GM19397 (cell line): ENCODE data around the gene SPATA6.
"Not testable (repeated sequence)": the region's sequence is repeated elsewhere in the genome, so short reads cannot be mapped to it uniquely, and the experiment has no call there.

Experiments
- ATAC-seq: cut with Tn5 transposase; IDR thresholded peaks from one replicate; pipeline ENCODE4 v1.9.1; 2021; ENCODE audit warnings: mild to moderate bottlenecking, moderate library complexity; ENCODE audit not compliant: unreplicated experiment

Gene SPATA6

DNA sequence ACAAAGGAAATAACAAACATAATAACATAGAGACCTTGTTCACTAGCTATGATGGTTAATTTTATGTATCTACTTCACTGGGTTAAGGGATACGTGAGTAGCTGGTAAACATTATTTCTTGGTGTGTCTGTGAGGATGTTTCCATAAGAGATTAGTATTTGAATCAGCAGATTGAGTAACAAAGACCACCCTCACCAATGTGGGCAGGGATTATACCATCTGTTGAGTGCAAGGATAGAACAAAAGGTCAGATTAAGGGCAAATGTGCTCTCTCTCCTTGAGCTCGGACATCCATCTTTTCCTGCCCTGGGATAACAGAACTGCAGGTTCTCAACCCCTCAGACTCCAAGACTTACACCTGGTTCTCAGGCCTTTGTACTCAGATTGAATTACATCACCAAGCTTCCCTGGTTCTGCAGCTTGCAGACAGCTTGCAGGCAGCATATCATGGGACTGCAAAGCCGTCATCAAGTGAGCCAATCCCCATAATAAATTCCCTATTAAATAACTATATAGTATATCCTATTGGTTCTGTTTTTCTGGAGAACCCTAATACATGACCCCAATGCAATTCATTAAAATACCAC, 9.2 kb downstream of the SPATA6 start:
- ATAC-seq, result no peak

DNA sequence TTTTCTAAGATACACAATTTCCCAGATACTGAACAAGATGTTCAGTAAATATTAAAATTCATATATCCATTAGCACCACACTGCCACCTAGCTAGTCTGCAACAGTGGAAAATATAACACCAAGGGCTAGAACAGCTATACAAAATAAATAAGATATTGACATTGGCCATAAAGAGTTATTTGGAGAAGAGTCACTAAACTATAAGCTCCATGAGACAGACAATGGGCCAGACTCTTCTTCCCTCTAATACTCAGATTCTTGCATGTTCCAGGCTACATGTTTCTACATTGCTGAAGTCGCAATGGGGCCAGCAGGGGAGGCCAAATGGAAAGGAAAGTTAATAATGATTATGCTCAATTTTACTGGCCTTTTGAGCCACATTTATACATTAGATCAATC, 21.5 kb downstream of the SPATA6 start:
- no peak for ATAC-seq

DNA sequence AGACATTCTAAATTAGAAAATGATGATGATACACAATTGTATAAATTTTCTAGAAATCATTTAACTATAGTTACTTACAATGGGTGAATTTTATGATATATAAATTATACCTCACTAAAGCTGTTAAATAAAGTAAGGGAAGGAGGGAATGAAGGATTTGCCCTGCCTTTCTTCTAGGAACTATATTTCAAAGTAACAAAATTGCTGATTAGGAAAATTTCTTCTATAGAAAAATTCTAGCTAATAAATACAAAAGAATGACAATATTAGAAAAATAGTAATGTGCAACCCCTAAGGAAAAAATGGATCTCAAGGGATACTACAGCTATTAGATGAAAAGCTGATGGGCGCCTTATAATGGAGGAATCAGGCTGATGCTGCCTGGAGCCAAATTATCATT, 23.1 kb downstream of the SPATA6 start:
- no peak for ATAC-seq

DNA sequence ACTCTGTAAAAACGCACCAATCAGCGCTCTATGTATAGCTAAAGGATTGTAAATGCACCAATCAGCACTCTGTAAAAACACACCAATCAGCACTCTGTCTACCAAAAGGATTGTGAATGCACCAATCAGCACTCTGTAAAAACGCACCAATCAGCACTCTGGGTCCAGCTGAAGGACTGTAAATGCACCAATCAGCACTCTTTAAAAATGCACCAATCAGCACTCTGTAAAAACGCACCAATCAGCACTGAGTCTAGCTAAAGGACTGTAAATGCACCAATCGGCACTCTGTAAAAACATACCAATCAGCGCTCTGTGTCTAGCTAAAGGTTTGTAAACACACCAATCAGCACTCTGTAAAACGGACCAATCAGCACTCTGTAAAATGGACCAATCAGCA, 27.8 kb downstream of the SPATA6 start:
- ATAC-seq, result not testable (repeated sequence)

DNA sequence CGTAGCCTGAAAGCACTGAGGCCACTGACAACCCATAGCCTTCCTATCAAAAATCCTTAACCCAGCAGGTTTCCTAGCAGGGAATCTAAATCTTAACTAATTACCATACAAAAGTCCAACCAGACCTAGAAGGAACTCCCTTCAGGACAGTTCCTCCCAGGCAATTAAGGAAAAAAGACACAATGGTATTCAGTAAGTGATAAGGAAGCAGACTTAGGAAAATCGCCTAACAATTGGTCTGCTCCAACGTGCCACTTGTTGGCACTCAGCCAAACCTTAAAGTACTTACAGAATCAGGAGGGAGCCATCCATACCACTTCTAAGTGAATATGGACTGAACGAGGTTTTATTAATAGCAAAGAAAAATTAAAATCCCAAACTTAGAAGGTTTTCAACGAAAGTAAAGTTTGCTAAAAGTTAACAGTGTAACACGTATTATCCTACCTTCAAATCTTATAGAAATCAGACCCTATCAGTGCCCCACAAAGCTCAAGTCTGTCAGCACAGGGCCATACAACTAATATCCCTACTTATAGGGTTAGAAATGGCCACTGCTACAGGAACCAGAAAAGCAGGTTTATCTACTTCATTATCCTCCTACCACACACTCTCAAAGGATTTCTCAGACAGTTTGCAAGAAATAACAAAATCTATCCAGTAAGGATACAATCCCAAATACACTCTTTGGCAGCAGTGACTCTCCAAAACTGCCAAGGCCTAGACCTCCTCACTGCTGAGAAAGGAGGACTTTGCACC, 29.0 kb downstream of the SPATA6 start:
- no peak for ATAC-seq

DNA sequence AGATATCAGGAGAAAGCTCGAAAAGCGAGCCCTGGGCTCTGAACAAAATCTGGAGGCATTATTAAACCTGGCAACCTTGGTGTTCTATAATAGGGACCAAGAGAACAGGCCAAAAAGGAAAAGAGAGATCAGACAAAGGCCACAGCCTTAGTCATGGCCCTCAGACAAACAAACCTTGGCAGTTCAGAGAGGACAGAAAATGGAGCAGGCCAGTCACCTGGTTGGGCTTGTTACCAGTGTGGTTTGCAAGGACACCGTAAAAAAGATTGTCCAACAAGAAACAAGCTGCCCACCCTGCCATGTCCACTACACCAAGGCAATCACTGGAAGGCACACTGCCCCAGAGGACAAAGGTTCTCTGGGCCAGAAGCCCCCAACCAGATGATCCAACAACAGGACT, 31.2 kb downstream of the SPATA6 start:
- not testable (repeated sequence) for ATAC-seq

DNA sequence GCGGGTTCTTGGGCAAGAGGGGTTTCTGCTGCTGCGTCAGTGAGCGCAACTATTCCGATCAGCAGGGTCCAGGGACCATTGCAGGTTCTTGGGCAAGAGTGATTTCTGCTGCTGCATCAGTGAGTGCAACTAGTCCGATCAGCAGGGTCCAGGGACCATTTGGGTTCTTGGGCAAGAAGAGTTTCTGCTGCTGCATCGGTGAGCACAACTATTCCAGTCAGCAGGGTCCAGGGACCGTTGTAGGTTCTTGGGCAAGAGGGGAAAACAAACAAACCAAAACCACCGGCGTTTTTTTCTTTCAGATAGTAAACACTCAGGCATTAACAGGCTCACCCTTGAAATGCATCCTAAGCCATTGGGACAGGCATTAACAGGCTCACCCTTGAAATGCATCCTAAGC, 32.6 kb downstream of the SPATA6 start:
- ATAC-seq, result no peak

DNA sequence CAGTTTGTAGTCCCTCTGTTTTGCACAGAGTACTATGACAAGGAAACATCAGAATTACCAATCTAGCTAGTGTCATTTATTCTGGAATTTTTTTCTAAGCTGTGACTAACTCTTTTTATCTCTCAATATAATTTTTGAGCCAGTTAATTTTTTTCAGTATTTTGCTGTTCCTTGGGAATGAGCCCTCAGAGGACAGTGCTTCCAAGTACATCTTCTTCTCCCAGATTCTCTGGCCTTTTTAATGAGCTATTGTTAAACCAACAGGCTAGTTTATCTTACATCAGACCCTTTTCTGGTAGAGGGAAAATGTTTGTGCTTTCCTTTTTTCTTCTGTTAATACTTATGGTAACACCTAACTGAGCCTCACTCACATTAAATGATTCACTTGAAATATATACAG, 34.6 kb downstream of the SPATA6 start:
- ATAC-seq, result not testable (repeated sequence)

DNA sequence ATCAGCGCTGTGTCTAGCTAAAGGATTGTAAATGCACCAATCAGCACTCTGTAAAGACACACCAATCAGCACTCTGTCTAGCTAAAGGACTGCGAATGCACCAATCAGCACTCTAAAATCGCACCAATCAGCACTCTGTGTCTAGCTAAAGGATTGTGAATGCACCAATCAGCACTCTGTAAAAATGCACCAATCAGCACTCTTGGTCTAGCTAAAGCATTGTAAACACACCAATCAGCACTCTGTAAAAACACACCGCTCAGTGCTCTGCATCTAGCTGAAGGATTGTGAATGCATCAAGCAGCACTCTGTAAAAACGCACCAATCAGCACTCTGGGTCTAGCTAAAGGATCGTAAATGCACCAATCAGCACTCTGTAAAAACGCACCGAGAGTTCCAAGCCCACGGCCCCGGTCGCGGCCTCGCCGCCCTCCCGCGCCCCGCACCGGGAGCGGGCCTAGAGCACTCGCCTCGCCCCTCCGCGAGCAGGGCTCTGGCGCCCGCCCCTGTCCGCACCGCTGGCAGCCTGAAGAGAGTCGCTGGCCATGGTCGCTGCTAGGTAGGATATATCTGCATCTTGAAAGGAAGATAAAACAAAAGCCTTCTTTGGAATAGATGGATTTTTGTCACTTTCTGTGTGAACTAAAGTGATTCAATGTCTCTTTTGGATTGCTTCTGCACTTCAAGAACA, 36.5 kb downstream of the SPATA6 start:
- not testable (repeated sequence) for ATAC-seq

DNA sequence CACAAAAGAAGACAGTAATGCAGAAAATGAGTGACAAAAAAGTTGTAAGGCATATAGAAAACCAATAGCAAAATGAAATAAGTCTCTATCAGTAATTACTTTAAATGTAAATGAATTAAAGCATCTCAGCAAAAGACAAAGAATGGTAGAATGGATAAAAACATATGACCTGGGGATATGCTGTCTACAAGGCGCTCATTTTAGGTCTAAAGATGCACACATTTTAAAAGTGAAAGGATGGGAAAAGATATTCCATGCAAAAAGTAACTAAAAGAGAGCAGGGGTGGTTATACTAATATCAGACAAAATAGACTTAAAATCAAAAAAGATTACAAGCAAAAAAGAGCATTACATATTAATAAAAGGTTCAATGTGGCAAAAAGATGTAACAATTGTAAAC, 41.2 kb downstream of the SPATA6 start:
- ATAC-seq, result no peak

DNA sequence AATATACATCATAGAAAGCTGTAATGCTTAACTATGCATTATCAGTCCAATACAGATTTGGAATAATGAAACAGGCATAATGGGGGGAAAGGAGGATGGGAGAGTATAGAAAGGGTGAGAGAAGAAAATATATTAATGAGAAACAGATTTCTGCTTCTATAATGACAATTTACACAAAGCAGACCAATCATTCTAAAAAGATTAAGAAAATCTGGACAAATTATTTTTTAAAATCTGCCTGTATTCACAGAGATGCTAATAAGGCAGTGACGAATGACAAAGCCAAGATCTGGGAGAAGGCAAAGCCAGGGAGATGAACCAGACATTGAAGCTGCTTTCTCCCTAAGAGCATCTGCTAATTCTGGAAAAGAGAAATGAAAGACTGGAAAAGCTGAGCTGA, 50.0 kb downstream of the SPATA6 start:
- no peak for ATAC-seq

DNA sequence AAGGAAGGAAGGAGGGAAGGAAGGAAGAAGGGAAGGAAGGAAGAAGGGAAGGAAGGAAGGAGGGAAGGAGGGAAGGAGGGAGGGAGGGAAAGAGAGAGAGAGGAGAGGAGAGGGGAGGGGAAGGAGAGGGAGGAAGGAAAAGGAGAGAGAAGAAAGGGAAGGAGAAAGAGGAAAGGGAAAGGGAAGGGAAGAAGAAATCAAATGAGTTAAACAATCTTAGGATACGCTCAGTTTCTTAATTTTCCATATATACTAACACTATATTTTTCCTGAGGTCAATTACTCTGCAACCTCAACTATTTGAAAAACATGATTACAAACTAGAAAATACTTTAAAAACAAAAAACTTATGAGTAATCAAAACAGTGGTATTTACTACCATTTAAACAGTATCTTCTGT, 53.3 kb downstream of the SPATA6 start:
- ATAC-seq, result no peak

DNA sequence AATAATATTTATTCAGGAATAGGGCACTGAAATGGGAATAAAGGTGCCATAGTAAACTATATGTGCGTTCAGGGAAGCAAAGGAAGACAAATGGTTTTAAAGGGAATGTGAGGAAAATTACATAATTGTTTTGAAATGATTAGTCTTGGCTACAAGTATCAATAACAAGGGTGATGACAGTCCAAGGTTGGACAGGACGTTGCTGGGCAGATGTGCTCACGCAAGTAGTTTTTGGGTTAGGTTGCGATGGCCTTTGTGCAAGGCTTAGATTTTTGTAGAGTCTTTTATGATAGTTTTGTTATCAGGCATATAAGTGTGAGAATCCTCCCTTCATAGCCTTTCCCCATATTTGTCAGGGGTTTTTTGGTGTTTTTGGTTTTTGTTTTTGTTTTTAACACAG, 57.0 kb downstream of the SPATA6 start:
- ATAC-seq, result no peak

DNA sequence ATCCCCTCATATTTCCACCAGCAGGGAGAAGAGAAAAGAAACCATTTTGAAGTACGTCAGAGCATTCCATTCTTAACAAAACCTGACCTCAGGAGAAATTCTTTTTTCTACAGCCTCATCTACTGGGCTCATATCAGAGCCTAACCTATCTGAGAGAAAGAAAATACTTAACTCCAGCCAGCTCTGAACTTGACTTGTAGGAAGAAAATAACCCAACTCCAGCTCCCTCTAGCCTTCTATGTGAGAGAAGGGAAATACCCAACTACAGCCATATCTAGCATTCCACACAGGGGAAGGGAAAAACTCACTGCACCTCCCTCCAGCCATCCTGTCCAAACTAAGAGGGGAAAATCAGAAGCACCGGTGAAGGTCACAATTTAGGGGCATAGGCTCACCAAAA, 57.7 kb downstream of the SPATA6 start:
- ATAC-seq, result no peak

DNA sequence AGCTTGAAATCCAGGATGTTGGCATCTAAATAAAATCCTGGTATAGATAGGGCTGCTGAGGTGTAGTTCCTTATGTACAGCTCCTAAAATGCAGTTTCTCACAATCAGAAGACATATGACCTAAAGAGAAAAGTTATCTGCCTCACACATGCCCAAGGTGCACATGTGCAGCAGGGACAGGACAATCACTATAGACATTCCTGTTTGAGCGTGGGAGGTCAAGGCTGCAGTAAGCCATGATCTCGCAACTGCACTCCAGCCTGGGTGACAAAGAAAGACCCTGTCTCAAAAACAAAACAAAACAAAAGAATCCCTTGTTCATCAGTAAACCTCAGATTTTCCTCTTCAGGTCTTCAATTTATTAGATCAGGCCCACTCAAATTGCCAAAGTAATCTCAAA, 66.1 kb downstream of the SPATA6 start:
- ATAC-seq, result no peak

DNA sequence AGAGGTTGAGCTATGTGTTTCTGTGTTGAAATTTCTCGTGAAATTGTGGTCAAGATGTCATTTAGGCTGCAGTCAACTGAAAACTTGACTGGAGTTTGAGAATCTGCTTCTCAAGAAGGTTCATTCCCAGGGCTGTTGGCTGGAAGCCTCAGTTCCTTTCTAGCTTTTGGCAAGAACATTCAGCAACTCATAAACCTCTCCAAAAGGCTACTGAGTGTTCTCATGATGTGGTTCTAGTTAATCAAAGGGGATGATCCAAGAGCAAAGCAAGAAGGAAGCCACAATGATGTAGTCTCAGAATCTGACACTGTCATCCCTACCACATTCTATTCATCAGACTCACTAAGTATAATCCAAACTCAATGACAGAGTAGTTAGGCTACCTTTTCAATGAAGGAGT, 66.6 kb downstream of the SPATA6 start:
- no peak for ATAC-seq

DNA sequence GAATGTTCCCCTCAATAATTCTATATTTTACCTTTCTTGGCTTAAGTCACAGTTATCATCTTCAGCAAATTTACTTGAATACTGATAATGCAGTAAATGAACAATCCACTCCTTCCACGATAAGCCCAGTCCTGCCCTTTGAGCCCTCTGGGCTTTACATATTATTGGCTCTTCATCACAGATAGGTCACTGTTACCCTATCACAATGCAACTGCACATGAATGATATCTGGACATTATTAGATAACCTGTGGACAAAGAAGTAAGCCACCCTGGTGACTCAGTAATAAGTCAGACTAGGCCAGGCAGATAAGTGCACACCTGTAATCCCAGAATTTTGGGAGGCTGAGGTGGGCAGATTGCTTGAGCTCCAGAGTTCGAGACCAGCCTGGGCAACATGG, 69.4 kb downstream of the SPATA6 start:
- ATAC-seq, result no peak

DNA sequence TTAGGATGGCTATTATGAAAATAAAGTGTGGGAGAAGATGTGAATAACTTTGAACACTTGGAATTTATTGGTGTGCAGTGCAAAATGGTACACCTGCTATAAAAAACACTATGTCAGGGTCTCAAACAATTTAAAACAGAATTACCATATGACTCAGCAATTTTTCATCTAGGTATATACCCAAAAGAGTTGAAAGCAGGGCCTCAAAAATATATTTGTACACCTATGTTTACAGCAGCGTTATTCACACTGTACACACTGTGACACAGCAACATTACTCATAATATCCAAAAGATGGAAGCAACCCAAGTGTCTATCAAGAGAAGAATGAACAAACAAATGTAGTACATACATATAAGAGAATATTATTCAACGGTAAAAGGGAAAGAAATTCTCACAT, 75.8 kb downstream of the SPATA6 start:
- no peak for ATAC-seq

DNA sequence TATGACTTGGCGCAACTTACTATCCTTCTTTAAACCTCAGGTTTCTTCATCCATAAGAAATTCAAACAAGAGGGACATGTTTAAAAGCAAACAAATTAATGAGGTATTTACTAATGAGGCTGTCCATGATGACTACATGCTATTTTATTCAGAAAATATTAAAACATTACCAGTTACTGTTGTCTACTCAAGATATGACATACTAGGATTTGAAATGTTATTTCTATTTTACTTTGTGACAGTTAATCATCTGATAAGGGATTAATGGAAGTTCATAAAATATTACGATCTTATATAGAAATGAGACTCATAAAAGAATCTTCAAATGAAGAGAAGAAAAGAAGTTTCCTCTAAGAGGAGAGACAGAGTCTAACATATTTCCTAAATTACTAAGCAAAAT, 80.1 kb downstream of the SPATA6 start:
- ATAC-seq, result no peak

DNA sequence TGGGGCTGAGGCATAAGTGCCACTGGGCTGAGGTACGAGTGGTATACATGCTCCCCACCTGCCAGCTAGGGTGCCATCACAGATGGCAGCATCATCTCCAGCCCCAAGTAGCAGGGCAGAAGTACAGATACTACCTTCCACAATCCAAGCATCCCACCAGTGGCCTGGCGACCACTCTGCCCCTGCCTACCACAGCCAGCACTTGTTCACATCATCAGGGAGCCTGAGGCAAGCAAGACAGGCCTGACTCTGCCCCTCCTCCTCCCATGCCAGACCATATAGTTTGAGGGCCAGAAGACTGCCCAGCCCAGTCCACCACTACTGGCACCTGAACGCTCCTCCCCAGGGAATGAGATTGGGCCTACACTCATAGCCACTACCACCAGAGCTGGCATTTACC, 84.6 kb downstream of the SPATA6 start:
- ATAC-seq, result no peak

DNA sequence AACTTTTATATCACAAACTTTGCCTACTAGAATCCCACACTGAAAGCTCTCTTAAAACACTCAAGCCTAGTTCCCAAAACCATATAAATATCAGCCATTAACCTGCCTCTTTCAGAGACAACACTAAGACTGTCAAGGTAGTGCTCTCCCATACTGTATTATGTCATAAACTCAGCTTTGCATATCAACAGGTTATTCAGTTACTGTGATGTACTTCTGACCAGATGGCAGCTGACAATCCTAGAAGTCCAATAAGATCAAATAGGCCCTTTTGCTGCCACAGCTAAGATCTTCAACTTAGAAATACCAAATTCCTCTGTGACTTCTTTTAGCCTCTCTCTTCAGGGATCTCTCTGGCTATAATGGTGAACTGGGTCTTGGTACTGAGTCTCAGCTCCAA, 97.2 kb downstream of the SPATA6 start:
- no peak for ATAC-seq

DNA sequence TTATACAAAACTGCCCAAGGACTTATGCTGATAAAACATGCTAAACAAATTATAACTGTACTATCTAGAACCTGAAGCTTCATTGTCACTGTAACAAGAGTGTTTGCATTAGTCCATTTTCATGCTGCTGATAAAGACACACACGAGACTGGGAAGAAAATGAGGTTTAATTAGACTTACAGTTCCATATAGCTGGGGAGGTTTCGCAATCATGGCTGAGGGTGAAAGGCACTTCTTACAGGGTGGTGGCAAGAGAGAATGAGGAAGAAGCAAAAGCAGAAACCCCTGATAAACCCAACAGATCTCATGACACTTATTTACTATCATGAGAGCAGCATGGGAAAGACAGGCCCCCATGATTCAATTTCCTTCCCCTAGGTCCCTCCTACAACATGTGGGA, 100.4 kb downstream of the SPATA6 start:
- ATAC-seq, result no peak
